GM23338 (cell line): ENCODE data around the gene OR6B2.

ENCODE experiments used
- CTCF ChIP-seq, 2 experiments: fragments of 200-600 bp in 1 of 2; sonication (generic) in 1 of 2; conservative IDR thresholded peaks; 2 replicates each; pipeline versions ENCODE4 v1.5.1 to v1.6.1; 2016 to 2017; ENCODE audit warnings: antibody characterized with exemption in 2 of 2, low read depth in 2 of 2, mild to moderate bottlenecking in 2 of 2, moderate library complexity in 1 of 2
- EZH2 ChIP-seq: fragments of 200-600 bp; sonication (generic); IDR thresholded peaks from one replicate; pipeline ENCODE4 v1.8.0; 2017; ENCODE audit warnings: antibody characterized with exemption, mild to moderate bottlenecking, low read depth; ENCODE audit not compliant: unreplicated experiment
- POLR2AphosphoS5 ChIP-seq: IDR thresholded peaks from 2 replicates; pipeline ENCODE4 v1.6.1; 2016; ENCODE audit warnings: antibody characterized with exemption, low read depth
- REST ChIP-seq: IDR thresholded peaks from one replicate; pipeline ENCODE4 v1.6.1; 2018; ENCODE audit warnings: antibody characterized with exemption; ENCODE audit not compliant: unreplicated experiment

GRCh38 chr2:240030379-240031094 is at the start of gene OR6B2:
- no peak for TF ChIP-seq CTCF (conservative IDR thresholded peaks at IDR 0.05; ENCODE audit: low read depth in 2 of 2)
- TF ChIP-seq POLR2AphosphoS5 = no peak
- no peak for TF ChIP-seq EZH2
- no peak for TF ChIP-seq REST
